ENCODE measurements around the gene PPP1R3C.

- TF ChIP-seq, protein P1, sequence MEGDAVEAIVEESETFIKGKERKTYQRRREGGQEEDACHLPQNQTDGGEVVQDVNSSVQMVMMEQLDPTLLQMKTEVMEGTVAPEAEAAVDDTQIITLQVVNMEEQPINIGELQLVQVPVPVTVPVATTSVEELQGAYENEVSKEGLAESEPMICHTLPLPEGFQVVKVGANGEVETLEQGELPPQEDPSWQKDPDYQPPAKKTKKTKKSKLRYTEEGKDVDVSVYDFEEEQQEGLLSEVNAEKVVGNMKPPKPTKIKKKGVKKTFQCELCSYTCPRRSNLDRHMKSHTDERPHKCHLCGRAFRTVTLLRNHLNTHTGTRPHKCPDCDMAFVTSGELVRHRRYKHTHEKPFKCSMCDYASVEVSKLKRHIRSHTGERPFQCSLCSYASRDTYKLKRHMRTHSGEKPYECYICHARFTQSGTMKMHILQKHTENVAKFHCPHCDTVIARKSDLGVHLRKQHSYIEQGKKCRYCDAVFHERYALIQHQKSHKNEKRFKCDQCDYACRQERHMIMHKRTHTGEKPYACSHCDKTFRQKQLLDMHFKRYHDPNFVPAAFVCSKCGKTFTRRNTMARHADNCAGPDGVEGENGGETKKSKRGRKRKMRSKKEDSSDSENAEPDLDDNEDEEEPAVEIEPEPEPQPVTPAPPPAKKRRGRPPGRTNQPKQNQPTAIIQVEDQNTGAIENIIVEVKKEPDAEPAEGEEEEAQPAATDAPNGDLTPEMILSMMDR (IDR thresholded peaks at IDR 0.05 in 4 of 5, conservative IDR thresholded peaks at IDR 0.05 in 1 of 5) = no peak
- no peak for TF ChIP-seq POLR2A (IDR thresholded peaks at IDR 0.05)
Measured at GRCh38 chr10:91680487-91680886, 47.6 kb upstream of the PPP1R3C start.
